Thyroid gland (tissue), 4 donors: Measurements from ENCODE around the gene PRLH.

Experiments
- CTCF ChIP-seq, 6 experiments: fragments of 200-600 bp in 3 of 6; fragments of 450-650 bp in 3 of 6; sonication (generic) in 3 of 6; IDR thresholded peaks; one replicate each; pipeline ENCODE4 v1.5.1; 2016 to 2019; ENCODE audit warnings: antibody characterized with exemption in 6 of 6, mild to moderate bottlenecking in 2 of 6, inconsistent platforms in 1 of 6, moderate library complexity in 1 of 6
- POLR2A ChIP-seq, 2 donors: fragments of 450-650 bp; IDR thresholded peaks; one replicate each; pipeline ENCODE4 v1.6.1; 2017; ENCODE audit warnings: antibody characterized with exemption in 2 of 2, mild to moderate bottlenecking in 2 of 2, moderate library complexity in 1 of 2

DNA sequence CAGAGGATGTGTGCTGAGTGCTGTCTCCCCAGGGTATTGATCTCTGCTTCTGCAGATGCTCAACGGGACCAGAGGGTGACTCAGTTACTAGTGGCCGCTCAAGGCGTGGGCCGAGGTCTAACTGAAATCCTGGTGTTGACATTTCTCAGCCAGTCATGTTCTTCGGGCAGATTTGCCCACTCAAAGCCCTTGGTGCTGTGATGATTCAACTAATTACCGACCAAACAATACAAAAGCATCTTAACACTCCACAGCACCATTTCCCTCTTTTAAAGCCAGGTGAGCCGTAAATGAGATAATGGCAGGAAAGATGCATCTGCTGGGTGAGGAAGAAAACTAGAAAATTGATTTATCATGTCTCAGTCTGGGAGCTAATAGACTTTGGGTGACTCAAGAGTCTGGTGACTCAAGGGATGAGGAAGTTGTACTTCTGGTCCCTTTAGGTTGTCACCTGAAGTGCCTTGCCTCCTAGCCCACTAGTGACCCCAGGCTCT is 32.7 kb upstream of the PRLH start:
- TF ChIP-seq CTCF (IDR thresholded peaks at IDR 0.05): no peak
- no peak for TF ChIP-seq POLR2A (IDR thresholded peaks at IDR 0.05)
